Upper lobe of right lung (tissue), 1 donor: Measurements from ENCODE around the gene C12orf42. TPM values are rescaled to one million over a fixed set of nuclear protein-coding genes. Genes with fewer than 3 reads are reported as not detected.

Experiments
- total RNA-seq: library from RNA; stranded (reverse); fragmentation: NEBNext Ultra II Directional; extraction: Animal tissue kit (Norgen Biotek cat#: 25700); gene quantifications from one replicate; pipeline ENCODE4 v1.2.1, GENCODE V29; 2021
- donor health status: DM: no; HTN: yes; CAD: no; lungs with severe emphysema.

The C12orf42 gene
- total RNA-seq, 1 donor from 2014 or later = not detected

Other genes with a start within 250 kb of the C12orf42 start
- 2.6 TPM for gene STAB2, start 91.3 kb upstream of the C12orf42 start, total RNA-seq